K562 (cell line): ENCODE measurements around the gene ANXA3. TPM values are rescaled to one million over a fixed set of nuclear protein-coding genes. Genes with fewer than 3 reads are reported as not detected.
A peak's percentile ranks its signal among the peaks of the same experiment; 100 is the strongest.

Source experiments
- ATF7 ChIP-seq: fragments of 450-650 bp; IDR thresholded peaks from 2 replicates; pipeline ENCODE4 v1.7.1; 2014; ENCODE audit warnings: mild to moderate bottlenecking, moderate library complexity
- CEBPG ChIP-seq, 3 experiments: fragments of 200-800 bp in 1 of 3; sonication (Bioruptor generic) in 1 of 3; sonication (generic) in 1 of 3; formaldehyde crosslinking in 1 of 3; IDR thresholded peaks in 2 of 3; conservative IDR thresholded peaks in 1 of 3; 2 replicates each; pipeline versions ENCODE4 v1.6.1 to v1.8.0; 2016 to 2022; ENCODE audit warnings: missing compliant biosample characterization in 2 of 3, missing genetic modification characterization in 2 of 3, mild to moderate bottlenecking in 1 of 3, missing genetic modification reagents in 1 of 3
- CREM ChIP-seq: IDR thresholded peaks from 2 replicates; pipeline ENCODE4 v1.6.1; 2014; ENCODE audit warnings: antibody characterized with exemption, low read depth
- DNMT1 ChIP-seq: fragments of 450-650 bp; IDR thresholded peaks from 2 replicates; pipeline ENCODE4 v1.6.1; 2016; ENCODE audit warnings: antibody characterized with exemption, mild to moderate bottlenecking
- FOXM1 ChIP-seq, 2 experiments: fragments of 450-650 bp in 1 of 2; sonication (generic) in 1 of 2; formaldehyde crosslinking in 1 of 2; IDR thresholded peaks; 2 replicates each; pipeline versions ENCODE4 v1.6.1 to v1.9.0; 2017 to 2022; ENCODE audit warnings: low read depth in 2 of 2, mild to moderate bottlenecking in 2 of 2, missing genetic modification reagents in 1 of 2, moderate library complexity in 1 of 2
- HMG20A ChIP-seq: fragments of 450-650 bp; formaldehyde crosslinking; conservative IDR thresholded peaks from 2 replicates; pipeline ENCODE4 v1.4.0; 2020; ENCODE audit warnings: mild to moderate bottlenecking, mixed read lengths
- HOXB6 ChIP-seq: fragments of 250-450 bp; sonication (Bioruptor Pico); IDR thresholded peaks from 2 replicates; pipeline ENCODE4 v1.5.1; 2022; ENCODE audit warnings: mild to moderate bottlenecking, borderline replicate concordance
- NCOR1 ChIP-seq: fragments of 450-650 bp; IDR thresholded peaks from 2 replicates; pipeline ENCODE4 v1.6.1; 2016; ENCODE audit warnings: mild to moderate bottlenecking, moderate library complexity
- RB1 ChIP-seq: fragments of 450-650 bp; IDR thresholded peaks from 2 replicates; pipeline ENCODE4 v1.6.1; 2017; ENCODE audit warnings: low read depth, mild to moderate bottlenecking
- ZNF143 ChIP-seq: sonication (generic); formaldehyde crosslinking; IDR thresholded peaks from 2 replicates; pipeline ENCODE4 v1.9.0; 2022; ENCODE audit warnings: mild to moderate bottlenecking, missing genetic modification reagents
- ZNF316 ChIP-seq: fragments of 450-650 bp; IDR thresholded peaks from 2 replicates; pipeline ENCODE4 v1.6.1; 2016
- ZNF384 ChIP-seq: IDR thresholded peaks from 2 replicates; pipeline ENCODE4 v1.6.1; 2012; ENCODE audit warnings: low read depth, low read length, improper control_type of control experiment
- ZNF431 ChIP-seq: sonication (generic); formaldehyde crosslinking; IDR thresholded peaks from 2 replicates; pipeline ENCODE4 v1.8.0; 2022; ENCODE audit warnings: mild to moderate bottlenecking, missing genetic modification reagents
- ZNF696 ChIP-seq: fragments of 250-450 bp; sonication (Bioruptor Pico); conservative IDR thresholded peaks from 2 replicates; pipeline ENCODE4 v1.4.0; 2020; ENCODE audit warnings: mild to moderate bottlenecking, moderate library complexity
- ZNF830 ChIP-seq: fragments of 250-450 bp; sonication (Bioruptor Pico); IDR thresholded peaks from 2 replicates; pipeline ENCODE4 v1.5.0; 2021; ENCODE audit warnings: mild to moderate bottlenecking
- polyA plus RNA-seq, 8 experiments: library from polyadenylated mRNA; depleted of rRNA in 4 of 8; stranded (reverse) in 5 of 8; unstranded in 3 of 8; fragments of >200 nt; fragmentation: Nextera tagmentation in 2 of 8; fragmentation: Illumina TruSeq in 1 of 8; extraction: Ambion mirVana in 2 of 8; extraction: Trizol in 1 of 8; gene quantifications; 2 replicates each; pipeline versions ENCODE4 v1.2.1 to v1.2.3, GENCODE V29; 2011 to 2014; ENCODE audit warnings: inconsistent platforms in 1 of 8, missing spikeins in 1 of 8
- total RNA-seq, 7 experiments: library from RNA; depleted of rRNA in 6 of 7; stranded (reverse); fragments of >200 nt in 6 of 7; fragmentation: Illumina TruSeq in 2 of 7; extraction: Trizol in 2 of 7; gene quantifications; 2 replicates each; pipeline versions ENCODE4 v1.2.1 to v1.2.3, GENCODE V29; 2011 to 2021; ENCODE audit warnings: low replicate concordance in 1 of 7
- TF ChIP-seq, protein P1 (sequence below): fragments of 450-650 bp; conservative IDR thresholded peaks from 2 replicates; pipeline ENCODE4 v1.6.1; 2016; ENCODE audit warnings: missing genetic modification characterization, low read depth, mild to moderate bottlenecking, missing compliant biosample characterization, moderate library complexity
- TF ChIP-seq, protein P2 (sequence below), 2 experiments: fragments of 450-650 bp in 1 of 2; sonication (generic) in 1 of 2; formaldehyde crosslinking in 1 of 2; IDR thresholded peaks in 1 of 2; conservative IDR thresholded peaks in 1 of 2; 2 replicates each; pipeline versions ENCODE4 v1.6.1 to v1.8.1; 2016 to 2023; ENCODE audit warnings: mild to moderate bottlenecking in 2 of 2, moderate library complexity in 2 of 2, inconsistent platforms in 1 of 2, missing genetic modification reagents in 1 of 2
- TF ChIP-seq, protein P3 (sequence below): sonication (generic); formaldehyde crosslinking; IDR thresholded peaks from 2 replicates; pipeline ENCODE4 v1.5.0; 2020; ENCODE audit warnings: missing genetic modification reagents

ANXA3 gene
- total and polyA plus RNA-seq, 9 of the 15 experiments (the other 6 are each of a cell fraction or from before 2014, with no cell fraction given), result 6.3 to 15.5 (median 9.8) TPM

DNA sequence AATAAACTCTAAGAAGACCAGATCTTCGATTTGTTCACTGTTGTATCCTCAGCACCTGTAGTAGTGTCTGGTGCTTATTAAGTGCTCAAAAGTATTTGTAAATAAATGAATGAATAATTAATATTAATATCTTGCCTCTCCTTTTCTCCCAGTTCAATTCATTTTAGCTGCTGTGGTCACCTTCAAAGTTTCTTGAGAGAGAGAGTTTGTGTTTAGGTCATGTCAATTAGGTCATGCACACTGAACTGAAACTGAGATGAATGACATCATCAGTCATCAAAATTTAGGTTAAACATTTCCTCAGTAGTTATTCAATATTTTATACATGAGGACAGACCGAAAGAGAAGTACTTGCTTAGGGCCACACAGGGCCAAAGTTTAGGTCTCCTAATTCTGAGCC is 73.5 kb downstream of the ANXA3 start (continued):
- TF ChIP-seq, protein P1, sequence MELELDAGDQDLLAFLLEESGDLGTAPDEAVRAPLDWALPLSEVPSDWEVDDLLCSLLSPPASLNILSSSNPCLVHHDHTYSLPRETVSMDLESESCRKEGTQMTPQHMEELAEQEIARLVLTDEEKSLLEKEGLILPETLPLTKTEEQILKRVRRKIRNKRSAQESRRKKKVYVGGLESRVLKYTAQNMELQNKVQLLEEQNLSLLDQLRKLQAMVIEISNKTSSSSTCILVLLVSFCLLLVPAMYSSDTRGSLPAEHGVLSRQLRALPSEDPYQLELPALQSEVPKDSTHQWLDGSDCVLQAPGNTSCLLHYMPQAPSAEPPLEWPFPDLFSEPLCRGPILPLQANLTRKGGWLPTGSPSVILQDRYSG, result no peak
- TF ChIP-seq FOXM1 (IDR thresholded peaks at IDR 0.05; ENCODE audit: low read depth) (no peak), FOXM1 (CRISPR knock-in tag; IDR thresholded peaks at IDR 0.05; ENCODE audit: low read depth) (no peak), ZNF431 (no peak), HOXB6 (CRISPR knock-in tag) (no peak), ATF7 (peak; percentile 82), ZNF830 (CRISPR knock-in tag) (no peak), ZNF143 (CRISPR knock-in tag) (no peak), HMG20A (no peak), CEBPG (CRISPR knock-in tag; IDR thresholded peaks at IDR 0.05) (no peak), CEBPG (tag; conservative IDR thresholded peaks at IDR 0.05 in 1 of 2, IDR thresholded peaks at IDR 0.05 in 1 of 2) (no peak), NCOR1 (no peak), RB1 (no peak), ZNF696 (no peak), DNMT1 (no peak), ZNF384 (no peak), ZNF316 (no peak), CREM (peak; percentile 58; the same call in 1 of the 2 replicates)
- TF ChIP-seq, protein P2, sequence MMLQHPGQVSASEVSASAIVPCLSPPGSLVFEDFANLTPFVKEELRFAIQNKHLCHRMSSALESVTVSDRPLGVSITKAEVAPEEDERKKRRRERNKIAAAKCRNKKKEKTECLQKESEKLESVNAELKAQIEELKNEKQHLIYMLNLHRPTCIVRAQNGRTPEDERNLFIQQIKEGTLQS (IDR thresholded peaks at IDR 0.05), result peak; percentile 93
- TF ChIP-seq, protein P2 (CRISPR knock-in tag; conservative IDR thresholded peaks at IDR 0.05), result no peak
- TF ChIP-seq, protein P3, sequence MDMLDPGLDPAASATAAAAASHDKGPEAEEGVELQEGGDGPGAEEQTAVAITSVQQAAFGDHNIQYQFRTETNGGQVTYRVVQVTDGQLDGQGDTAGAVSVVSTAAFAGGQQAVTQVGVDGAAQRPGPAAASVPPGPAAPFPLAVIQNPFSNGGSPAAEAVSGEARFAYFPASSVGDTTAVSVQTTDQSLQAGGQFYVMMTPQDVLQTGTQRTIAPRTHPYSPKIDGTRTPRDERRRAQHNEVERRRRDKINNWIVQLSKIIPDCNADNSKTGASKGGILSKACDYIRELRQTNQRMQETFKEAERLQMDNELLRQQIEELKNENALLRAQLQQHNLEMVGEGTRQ (CRISPR knock-in tag), result no peak
